HG03060 (cell line): ENCODE data around the gene KCNIP4.

Experiments
- ATAC-seq: cut with Tn5 transposase; IDR thresholded peaks from one replicate; pipeline ENCODE4 v1.9.1; 2021; ENCODE audit warnings: low read depth, moderate number of reproducible peaks; ENCODE audit not compliant: unreplicated experiment

Gene KCNIP4

GRCh38 chr4:21514022-21514694, 434.4 kb downstream of the KCNIP4 start:
- no peak for ATAC-seq

GRCh38 chr4:21512353-21512752, 436.2 kb downstream of the KCNIP4 start:
- no peak for ATAC-seq

GRCh38 chr4:21507439-21507838, 441.1 kb downstream of the KCNIP4 start:
- no peak for ATAC-seq

DNA sequence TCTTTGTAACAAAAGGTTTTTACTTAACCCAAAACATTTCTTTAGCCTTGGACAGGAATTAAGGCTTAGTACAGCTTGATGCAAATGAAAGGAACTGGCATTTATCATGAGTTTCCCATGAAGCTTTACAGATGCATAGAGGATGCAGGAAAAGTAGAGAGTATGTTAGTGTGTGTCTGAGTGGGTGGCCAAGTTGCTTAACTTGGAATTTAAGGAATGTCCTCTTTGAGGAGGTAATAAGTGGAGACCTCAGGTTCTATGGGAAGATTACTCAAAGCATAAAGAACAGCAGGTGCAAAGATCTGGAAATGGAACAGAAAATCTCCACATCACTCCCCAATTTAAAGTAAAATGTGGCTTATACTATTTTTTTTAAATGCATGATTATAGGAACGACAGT, 457.9 kb downstream of the KCNIP4 start:
- no peak for ATAC-seq

- ATAC-seq, result no peak
These were observed 471.8 kb downstream of the KCNIP4 start for GRCh38 chr4:21476757-21477156.

DNA sequence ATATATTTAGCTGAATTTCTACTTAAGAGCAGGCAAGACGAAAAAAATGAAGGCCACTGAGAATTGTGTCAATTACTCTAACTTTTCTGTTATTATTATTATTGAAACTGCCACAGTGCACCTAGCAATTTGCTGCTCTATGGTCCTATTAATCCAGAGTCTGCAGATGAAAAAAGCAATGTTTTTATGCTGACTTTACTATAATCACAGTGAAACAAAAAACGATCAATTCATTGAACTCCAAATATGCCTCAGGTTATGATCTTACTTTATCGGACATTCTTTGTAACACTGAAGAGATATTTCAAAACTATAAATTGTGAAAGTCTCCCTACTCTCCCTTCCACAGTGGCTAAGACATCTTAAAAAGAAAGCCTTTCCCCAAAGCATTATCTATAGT, 474.4 kb downstream of the KCNIP4 start:
- no peak for ATAC-seq

- no peak for ATAC-seq
These were observed 478.0 kb downstream of the KCNIP4 start for GRCh38 chr4:21470535-21470934.

DNA sequence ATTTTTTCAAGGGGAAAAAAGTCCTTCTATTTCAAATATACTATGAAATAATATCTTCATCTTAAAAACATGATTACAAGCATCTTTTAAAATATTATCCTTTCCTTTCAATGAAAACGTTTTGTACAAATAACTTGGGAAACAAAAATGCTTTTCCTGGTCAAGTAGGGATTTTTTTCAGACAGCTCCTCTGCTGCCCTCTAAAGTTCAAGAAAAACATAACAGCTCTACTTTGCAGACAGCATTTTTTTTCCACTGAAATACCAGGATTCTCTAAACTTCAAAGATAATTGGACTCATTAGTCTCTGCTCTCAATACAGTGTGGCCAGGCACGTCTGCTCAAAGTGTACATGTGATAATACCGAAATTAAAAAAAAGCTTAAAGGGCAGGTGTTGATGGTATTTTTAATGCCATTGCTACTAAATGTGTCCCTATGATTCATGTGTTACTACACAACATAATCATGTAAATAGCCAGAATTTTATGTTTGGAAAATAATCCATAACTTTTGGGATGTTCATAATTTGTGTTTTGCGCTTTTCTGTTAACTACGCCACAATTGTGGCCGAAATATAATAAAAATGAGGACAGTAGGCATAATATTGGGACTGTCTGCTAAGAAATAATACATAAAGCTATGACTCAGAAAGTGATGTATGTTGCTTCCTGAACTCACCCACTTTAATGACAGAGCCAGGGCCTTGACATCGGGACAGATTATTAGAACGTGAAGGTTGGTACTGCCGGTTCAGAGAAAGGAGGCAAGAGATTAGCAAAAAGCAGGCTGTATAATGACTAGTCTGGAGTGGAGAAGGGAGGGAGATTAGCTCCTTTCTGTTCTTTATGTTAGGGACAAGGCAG, 478.9 kb downstream of the KCNIP4 start:
- no peak for ATAC-seq

DNA sequence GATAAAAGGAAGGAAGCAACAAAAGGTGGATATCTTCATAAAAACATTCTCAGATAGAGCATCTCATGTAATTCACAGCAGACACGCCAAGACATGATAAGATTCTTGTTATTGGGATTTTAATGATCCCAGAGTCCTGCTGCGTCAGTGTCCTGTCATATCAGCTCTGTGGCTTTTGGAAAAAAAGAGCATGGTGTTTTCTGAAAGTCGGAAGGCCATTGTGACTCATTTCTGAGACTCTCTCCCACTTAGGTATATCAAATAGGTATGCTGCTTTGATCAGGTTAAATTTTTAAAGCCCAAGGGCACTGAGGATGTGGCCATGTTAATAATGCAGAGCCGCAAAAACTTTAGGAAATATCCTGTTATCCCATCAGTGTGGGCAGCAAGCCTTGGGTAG, 481.0 kb downstream of the KCNIP4 start:
- no peak for ATAC-seq

DNA sequence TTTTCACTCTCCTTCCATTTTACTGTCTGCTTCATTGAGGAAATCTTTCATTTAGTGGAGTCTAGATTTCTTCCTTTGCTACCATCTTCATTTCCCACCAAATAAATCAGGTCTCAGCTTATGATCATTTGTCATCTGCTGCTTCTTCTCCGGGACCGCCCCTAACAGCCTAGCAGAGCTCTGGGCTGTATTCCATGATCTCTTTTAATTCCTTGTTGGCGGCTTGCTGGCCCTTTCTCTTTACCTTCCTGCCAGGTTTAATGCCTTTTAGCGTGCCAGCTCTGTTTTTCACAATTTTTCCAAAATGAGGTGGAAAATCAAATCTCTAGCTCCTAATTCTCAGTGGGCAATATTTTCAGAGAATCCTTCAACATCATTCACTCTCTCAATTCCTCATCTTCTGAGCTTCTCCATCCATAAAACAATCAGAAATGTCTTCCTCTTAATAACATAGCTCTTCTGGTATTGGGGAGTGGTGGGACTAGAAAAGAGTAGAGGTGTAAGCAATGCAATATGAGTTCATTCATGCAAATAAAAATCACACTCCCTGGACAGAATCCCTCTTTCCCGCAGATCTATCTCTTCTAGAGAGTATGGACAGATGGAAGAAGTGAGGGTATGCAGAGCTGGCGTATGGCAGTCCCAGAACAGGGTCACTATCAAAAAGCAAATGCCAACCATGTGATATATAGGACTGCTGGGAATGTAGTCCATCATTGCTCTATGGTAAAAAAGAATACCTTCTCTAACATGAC, 491.3 kb downstream of the KCNIP4 start:
- ATAC-seq, result no peak

DNA sequence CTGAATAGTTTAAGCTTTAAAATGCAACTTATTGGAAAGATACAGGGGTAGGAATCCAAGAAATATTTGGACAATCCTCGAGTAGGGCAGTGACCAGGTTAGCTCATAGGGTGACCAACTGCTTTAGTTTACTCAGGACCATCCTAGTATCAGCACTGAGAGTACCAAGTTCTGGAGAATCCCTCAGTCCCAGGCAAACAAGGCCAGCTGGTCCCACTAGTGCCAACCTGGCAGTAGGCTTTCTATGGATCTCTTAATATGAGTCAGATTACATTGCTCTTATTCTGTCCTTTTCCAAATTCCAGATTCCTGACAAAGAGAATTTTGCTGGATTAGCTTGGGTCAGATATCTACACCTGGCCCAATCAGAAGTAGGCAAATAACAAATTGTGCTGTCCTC, 493.7 kb downstream of the KCNIP4 start:
- ATAC-seq, result no peak

- no peak for ATAC-seq
These were observed 494.4 kb downstream of the KCNIP4 start for GRCh38 chr4:21454201-21454600.

DNA sequence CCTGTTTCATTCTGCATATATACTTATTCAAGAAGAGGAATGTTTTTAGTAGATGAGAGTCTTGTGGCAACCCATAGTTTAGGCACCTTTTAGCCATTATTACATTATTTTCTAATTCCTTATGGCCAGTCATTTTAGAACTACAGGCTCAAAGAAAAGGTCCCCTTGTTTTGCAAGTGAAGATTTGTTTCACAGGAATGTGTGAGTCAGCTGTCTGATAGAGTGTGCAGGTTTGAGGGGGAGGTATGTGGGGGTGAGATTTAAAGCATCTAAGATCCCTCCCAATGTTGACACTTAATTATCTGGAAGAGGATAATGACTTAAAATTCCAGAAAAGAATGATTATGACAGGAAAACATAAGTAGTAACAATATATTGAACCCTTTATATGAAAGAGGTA, 495.6 kb downstream of the KCNIP4 start:
- no peak for ATAC-seq

DNA sequence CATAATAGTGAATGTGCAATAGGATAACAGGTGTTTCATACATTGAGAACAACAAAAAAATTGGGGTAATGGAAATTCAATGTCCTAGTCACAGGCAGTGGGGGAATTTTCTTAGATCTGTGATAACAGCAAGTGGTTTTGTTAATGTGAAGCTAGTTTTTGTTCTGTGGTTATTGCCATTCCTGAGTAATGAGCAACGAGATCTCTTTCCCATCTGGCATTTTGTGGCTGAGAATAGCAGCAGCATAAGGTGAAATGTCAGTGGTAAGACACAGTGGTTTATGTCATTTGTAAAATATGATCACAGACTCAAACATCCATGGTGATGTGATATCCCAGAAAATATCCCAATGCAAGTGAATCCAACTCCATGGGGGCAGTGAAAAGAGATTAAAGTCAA, 497.5 kb downstream of the KCNIP4 start:
- ATAC-seq, result no peak

DNA sequence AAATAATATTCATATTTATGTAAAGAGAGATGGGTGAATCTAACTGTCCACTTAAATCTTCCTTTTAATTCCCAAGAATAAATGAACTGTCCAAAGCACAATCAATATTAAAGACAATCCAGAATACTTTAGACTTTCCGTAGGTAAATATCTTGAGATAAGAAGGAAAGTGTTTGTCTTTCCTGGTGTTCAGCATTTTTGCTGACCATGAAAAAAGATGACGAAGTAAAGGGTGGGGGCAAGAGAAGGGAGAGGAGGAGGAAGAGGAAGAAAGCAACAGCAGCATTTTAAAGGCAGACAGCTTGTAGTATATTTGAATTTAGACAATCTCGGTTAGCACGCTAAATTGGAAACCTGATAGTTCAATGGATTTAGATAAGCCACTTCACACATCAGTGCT, 498.2 kb downstream of the KCNIP4 start:
- ATAC-seq, result no peak

DNA sequence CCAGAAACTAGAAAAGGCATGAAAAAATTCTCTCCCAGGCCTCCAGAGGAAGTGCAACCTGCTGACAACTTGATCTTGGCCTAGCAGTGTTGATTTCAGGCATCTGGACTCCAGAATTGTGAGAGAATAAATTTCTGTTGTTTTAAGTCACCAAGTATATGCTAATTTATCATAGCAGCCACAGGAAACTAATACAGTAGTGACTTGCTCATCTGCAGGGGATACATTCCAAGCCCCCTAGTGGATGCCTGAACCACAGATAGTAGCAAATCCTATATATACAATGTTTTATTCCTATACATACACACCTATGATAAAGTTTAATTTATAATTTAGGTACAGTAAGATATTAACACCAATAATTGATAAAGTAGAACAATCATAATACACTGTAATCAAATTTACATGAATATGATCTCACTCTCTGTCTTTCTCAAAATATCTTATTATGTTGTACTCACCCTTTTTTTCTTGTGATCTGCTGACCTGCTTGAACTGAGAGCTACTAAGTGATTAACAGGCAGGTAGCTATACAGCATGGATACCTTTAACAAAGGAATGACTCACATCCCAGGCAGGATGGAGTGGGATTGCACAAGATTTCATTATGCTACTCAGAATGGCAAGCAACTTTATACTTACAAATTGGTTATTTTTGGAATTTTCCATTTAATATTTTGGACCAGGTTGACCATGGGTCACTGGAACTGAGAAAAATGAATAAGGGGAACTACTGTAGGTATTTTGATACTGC, 501.1 kb downstream of the KCNIP4 start:
- ATAC-seq, result no peak

- no peak for ATAC-seq
These were observed 528.4 kb downstream of the KCNIP4 start for GRCh38 chr4:21420166-21420565.

GRCh38 chr4:21415728-21416127, 532.8 kb downstream of the KCNIP4 start:
- no peak for ATAC-seq

- ATAC-seq, result no peak
These were observed 534.7 kb downstream of the KCNIP4 start for GRCh38 chr4:21413807-21414370.

- no peak for ATAC-seq
These were observed 537.5 kb downstream of the KCNIP4 start for GRCh38 chr4:21411086-21411485.
